HepG2 (cell line): ENCODE results near the gene DNAH9. TPM values are rescaled to one million over a fixed set of nuclear protein-coding genes. Genes with fewer than 3 reads are reported as not detected.

ENCODE experiments used
- ATAC-seq: fragments of 200-7000 bp; cut with Tn5 transposase; 3 replicates; pipeline ENCODE4 v1.9.1; 2020; ENCODE audit warnings: mild to moderate bottlenecking, moderate library complexity
- BruUV-seq: library from RNA; stranded (reverse); fragments of 400-500 nt; replicated peaks from 2 replicates; lab custom pipeline; 2021; lab: Mats Ljungman, UMichigan
- CTCF ChIA-PET: fragments of 300-600 bp; formaldehyde crosslinking; extraction: SDS; loops from one replicate; lab custom pipeline; 2021; ENCODE audit warnings: low total read pairs, inconsistent platforms, low intra/inter-chr PET ratio; lab: Yijun Ruan, JAX
- POLR2A ChIA-PET: fragments of 350-600 bp; sonication (Branson Sonifier 250); formaldehyde crosslinking; loops from one replicate; lab custom pipeline; 2020; ENCODE audit warnings: antibody characterized with exemption, inconsistent platforms; lab: Yijun Ruan, JAX
- DNase-seq: peaks from one replicate; pipeline ENCODE4 v3.0.0-alpha.2; 2015; ENCODE audit warnings: low spot score
- FAIRE-seq: peaks from 3 replicates; lab custom pipeline; 2011; peaks lifted over from hg19 to GRCh38; lab: Jason Lieb, UNC
- H2AFZ ChIP-seq: one replicate; pipeline ENCODE4 v1.6.1; 2011; ENCODE audit warnings: low read length, inconsistent platforms
- H3K27ac ChIP-seq: fragments of 300-600 bp; 3 replicates; pipeline ENCODE4 v1.8.0; 2011; ENCODE audit warnings: mixed run types, mild to moderate bottlenecking, mixed read lengths, low read length, inconsistent platforms; ENCODE audit not compliant: insufficient read depth; ENCODE audit errors: extremely low read length
- H3K27me3 ChIP-seq, 2 experiments: fragments of 200-600 bp in 1 of 2; 2 replicates in 1 of 2; 3 replicates in 1 of 2; pipeline versions ENCODE4 v1.6.0 to v1.8.0; 2011; ENCODE audit warnings: low read length in 2 of 2, mild to moderate bottlenecking in 2 of 2, moderate library complexity in 2 of 2, inconsistent platforms in 1 of 2; ENCODE audit not compliant: insufficient read depth in 2 of 2, control insufficient read depth in 1 of 2
- H3K36me3 ChIP-seq, 2 experiments: fragments of 200-600 bp in 1 of 2; replicated peaks in 1 of 2; 2 replicates in 1 of 2; 3 replicates in 1 of 2; pipeline versions ENCODE4 v1.5.1 to v1.8.0; 2011; ENCODE audit warnings: low read length in 2 of 2, inconsistent platforms in 1 of 2; ENCODE audit not compliant: insufficient read depth in 2 of 2, control insufficient read depth in 1 of 2
- H3K4me1 ChIP-seq: 2 replicates; pipeline ENCODE4 v1.5.1; 2012; ENCODE audit warnings: low read length, inconsistent platforms; ENCODE audit not compliant: insufficient read depth
- H3K4me2 ChIP-seq: 2 replicates; pipeline ENCODE4 v1.6.0; 2011; ENCODE audit warnings: low read depth, low read length, inconsistent platforms
- H3K4me3 ChIP-seq, 3 experiments: fragments of 200-600 bp in 1 of 3; sonication (generic), shearing (Covaris generic) in 1 of 3; replicated peaks in 1 of 3; 2 replicates each; pipeline ENCODE4 v1.5.1; 2011 to 2016; ENCODE audit warnings: low read length in 3 of 3, inconsistent platforms in 2 of 3, low read depth in 2 of 3, mild to moderate bottlenecking in 2 of 3, control low read depth in 1 of 3, mixed read lengths in 1 of 3; ENCODE audit not compliant: insufficient read depth in 1 of 3
- H3K79me2 ChIP-seq: one replicate; pipeline ENCODE4 v1.6.1; 2011; ENCODE audit warnings: low read length, inconsistent platforms; ENCODE audit not compliant: insufficient read depth
- H3K9ac ChIP-seq: 2 replicates; pipeline ENCODE4 v1.6.0; 2011; ENCODE audit warnings: mild to moderate bottlenecking, low read depth, low read length, inconsistent platforms; ENCODE audit not compliant: insufficient read depth
- H3K9me3 ChIP-seq: 2 replicates; pipeline ENCODE4 v1.5.1; 2012; ENCODE audit warnings: mild to moderate bottlenecking, low read length
- H4K20me1 ChIP-seq: 2 replicates; pipeline ENCODE4 v1.6.0; 2011; ENCODE audit warnings: inconsistent platforms, mild to moderate bottlenecking, low read length, moderate library complexity; ENCODE audit not compliant: insufficient read depth
- BRF2 ChIP-seq: sonication (generic); formaldehyde crosslinking; IDR thresholded peaks from 2 replicates; pipeline ENCODE4 v1.8.1; 2022; ENCODE audit warnings: mild to moderate bottlenecking, missing genetic modification reagents
- HNF4A ChIP-seq: sonication (generic); formaldehyde crosslinking; IDR thresholded peaks from 2 replicates; pipeline ENCODE4 v1.4.0; 2020; ENCODE audit warnings: missing genetic modification reagents
- IKZF4 ChIP-seq: sonication (generic); formaldehyde crosslinking; IDR thresholded peaks from 2 replicates; pipeline ENCODE4 v1.5.1; 2020; ENCODE audit warnings: borderline replicate concordance, mild to moderate bottlenecking, low read depth, missing genetic modification reagents; ENCODE audit errors: not compliant biosample characterization
- ISX ChIP-seq: sonication (generic); formaldehyde crosslinking; conservative IDR thresholded peaks from 2 replicates; pipeline ENCODE4 v1.5.0; 2020; ENCODE audit warnings: missing genetic modification reagents
- MAFK ChIP-seq, 2 experiments: IDR thresholded peaks in 1 of 2; conservative IDR thresholded peaks in 1 of 2; 2 replicates each; pipeline ENCODE4 v1.6.1; 2011; ENCODE audit warnings: improper control_type of control experiment in 2 of 2, low read length in 2 of 2
- PHF21A ChIP-seq: sonication (generic); formaldehyde crosslinking; IDR thresholded peaks from 2 replicates; pipeline ENCODE4 v1.5.0; 2020; ENCODE audit warnings: mild to moderate bottlenecking, missing genetic modification reagents
- PHF5A ChIP-seq: IDR thresholded peaks from one replicate; pipeline ENCODE4 v1.6.1; 2018; ENCODE audit warnings: low read depth, missing genetic modification reagents; ENCODE audit not compliant: unreplicated experiment
- PREB ChIP-seq: sonication (generic); formaldehyde crosslinking; IDR thresholded peaks from 2 replicates; pipeline ENCODE4 v1.4.0; 2020; ENCODE audit warnings: missing genetic modification reagents
- SKI ChIP-seq: fragments of 450-650 bp; IDR thresholded peaks from one replicate; pipeline ENCODE4 v1.6.1; 2018; ENCODE audit warnings: mild to moderate bottlenecking; ENCODE audit not compliant: partially characterized antibody
- SNAI1 ChIP-seq: sonication (generic); formaldehyde crosslinking; IDR thresholded peaks from 2 replicates; pipeline ENCODE4 v1.5.0; 2020; ENCODE audit warnings: mild to moderate bottlenecking, missing genetic modification reagents, borderline replicate concordance
- SOX6 ChIP-seq, 2 experiments: fragments of 450-650 bp in 1 of 2; sonication (generic) in 1 of 2; formaldehyde crosslinking in 1 of 2; IDR thresholded peaks; 2 replicates each; pipeline versions ENCODE4 v1.4.0 to v1.6.1; 2017 to 2020; ENCODE audit warnings: antibody characterized with exemption in 1 of 2, mild to moderate bottlenecking in 1 of 2, missing genetic modification reagents in 1 of 2
- SP4 ChIP-seq: sonication (generic); formaldehyde crosslinking; IDR thresholded peaks from 2 replicates; pipeline ENCODE4 v1.8.1; 2023; ENCODE audit warnings: mild to moderate bottlenecking, missing genetic modification reagents
- TSC22D2 ChIP-seq: sonication (generic); formaldehyde crosslinking; IDR thresholded peaks from 2 replicates; pipeline ENCODE4 v1.5.1; 2020; ENCODE audit warnings: missing genetic modification reagents, mild to moderate bottlenecking, borderline replicate concordance
- ZMYM3 ChIP-seq: sonication (generic); formaldehyde crosslinking; IDR thresholded peaks from 2 replicates; pipeline ENCODE4 v1.5.1; 2020; ENCODE audit warnings: mild to moderate bottlenecking, missing genetic modification reagents
- ZNF224 ChIP-seq: sonication (generic); formaldehyde crosslinking; IDR thresholded peaks from 2 replicates; pipeline ENCODE4 v1.5.0; 2020; ENCODE audit warnings: mild to moderate bottlenecking, missing genetic modification reagents
- ZNF225 ChIP-seq: sonication (generic); formaldehyde crosslinking; IDR thresholded peaks from 2 replicates; pipeline ENCODE4 v1.4.0; 2020; ENCODE audit warnings: mild to moderate bottlenecking, missing genetic modification reagents
- ZNF326 ChIP-seq: sonication (generic); formaldehyde crosslinking; IDR thresholded peaks from 2 replicates; pipeline ENCODE4 v1.4.0; 2020; ENCODE audit warnings: missing genetic modification reagents, borderline replicate concordance
- ZNF580 ChIP-seq: IDR thresholded peaks from 2 replicates; pipeline ENCODE4 v1.6.1; 2016; ENCODE audit warnings: low read depth, borderline replicate concordance
- ZNF839 ChIP-seq: sonication (generic); formaldehyde crosslinking; IDR thresholded peaks from 2 replicates; pipeline ENCODE4 v1.4.0; 2020; ENCODE audit warnings: missing genetic modification reagents, mild to moderate bottlenecking, borderline replicate concordance
- WGBS: methylation state at CpG from one replicate; pipeline ENCODE4 v1.1.6; 2017; ENCODE audit warnings: low lambda C conversion rate; 5-methylcytosine and 5-hydroxymethylcytosine counted together
- in situ Hi-C: cut with HindIII; loops from 2 replicates; pipeline ENCODE4 v1.10.0; 2017; ENCODE audit warnings: low pct_unique_long_range_greater_than_20kb; ENCODE audit not compliant: extremely low pct_ligation_motif_present
- intact Hi-C: fragments of 100-400 bp; cut with micrococcal nuclease; formaldehyde crosslinking; loops from one replicate; pipeline ENCODE4 v1.10.0; 2022; ENCODE audit not compliant: unreplicated experiment
- polyA plus RNA-seq, 8 experiments: library from polyadenylated mRNA; depleted of rRNA in 3 of 8; stranded (reverse) in 7 of 8; unstranded in 1 of 8; fragments of >200 nt; fragmentation: Illumina TruSeq in 4 of 8; extraction: Trizol in 4 of 8; gene quantifications; 2 replicates each; pipeline versions ENCODE4 v1.2.1 to v1.2.3, GENCODE V29; 2011 to 2016; ENCODE audit warnings: low read depth in 4 of 8, missing spikeins in 1 of 8, mixed read lengths in 1 of 8; ENCODE audit not compliant: insufficient read depth in 1 of 8
- total RNA-seq, 5 experiments: library from RNA; depleted of rRNA; stranded (reverse); fragments of >200 nt; fragmentation: Illumina TruSeq; extraction: Trizol; gene quantifications; 2 replicates each; pipeline ENCODE4 v1.2.3, GENCODE V29; 2016; ENCODE audit warnings: low read depth in 1 of 5
- TF ChIP-seq, protein P1 (sequence below): sonication (generic); formaldehyde crosslinking; IDR thresholded peaks from 2 replicates; pipeline ENCODE4 v1.4.0; 2020; ENCODE audit warnings: missing genetic modification reagents

DNAH9 gene
- total and polyA plus RNA-seq, 2 of the 13 experiments (the other 11 are each of a cell fraction or from before 2014, with no cell fraction given): not detected

GRCh38 chr17:11739351-11739750 is 141.1 kb downstream of the DNAH9 start:
- intact Hi-C loops: no loop called here
- POLR2A ChIA-PET: no interaction called here

More at GRCh38 chr17:11739351-11739750, 141.1 kb downstream of the DNAH9 start:
- no peaks in the 10 kb centered on the region for H3K36me3 ChIP-seq
- FAIRE-seq (no peak), DNase-seq (no peak), ATAC-seq (no peak)
- WGBS: 44% methylated on average over 5 of the region's 5 CpGs
- BruUV-seq: no TSS peak
- no peaks in the 10 kb centered on the region for H3K9me3 ChIP-seq
- in situ Hi-C loops: no loop called here
- TF ChIP-seq MAFK (conservative IDR thresholded peaks at IDR 0.05 in 1 of 2, IDR thresholded peaks at IDR 0.05 in 1 of 2; ENCODE audit: low read length in 2 of 2): no peak
- TF ChIP-seq, protein P1, sequence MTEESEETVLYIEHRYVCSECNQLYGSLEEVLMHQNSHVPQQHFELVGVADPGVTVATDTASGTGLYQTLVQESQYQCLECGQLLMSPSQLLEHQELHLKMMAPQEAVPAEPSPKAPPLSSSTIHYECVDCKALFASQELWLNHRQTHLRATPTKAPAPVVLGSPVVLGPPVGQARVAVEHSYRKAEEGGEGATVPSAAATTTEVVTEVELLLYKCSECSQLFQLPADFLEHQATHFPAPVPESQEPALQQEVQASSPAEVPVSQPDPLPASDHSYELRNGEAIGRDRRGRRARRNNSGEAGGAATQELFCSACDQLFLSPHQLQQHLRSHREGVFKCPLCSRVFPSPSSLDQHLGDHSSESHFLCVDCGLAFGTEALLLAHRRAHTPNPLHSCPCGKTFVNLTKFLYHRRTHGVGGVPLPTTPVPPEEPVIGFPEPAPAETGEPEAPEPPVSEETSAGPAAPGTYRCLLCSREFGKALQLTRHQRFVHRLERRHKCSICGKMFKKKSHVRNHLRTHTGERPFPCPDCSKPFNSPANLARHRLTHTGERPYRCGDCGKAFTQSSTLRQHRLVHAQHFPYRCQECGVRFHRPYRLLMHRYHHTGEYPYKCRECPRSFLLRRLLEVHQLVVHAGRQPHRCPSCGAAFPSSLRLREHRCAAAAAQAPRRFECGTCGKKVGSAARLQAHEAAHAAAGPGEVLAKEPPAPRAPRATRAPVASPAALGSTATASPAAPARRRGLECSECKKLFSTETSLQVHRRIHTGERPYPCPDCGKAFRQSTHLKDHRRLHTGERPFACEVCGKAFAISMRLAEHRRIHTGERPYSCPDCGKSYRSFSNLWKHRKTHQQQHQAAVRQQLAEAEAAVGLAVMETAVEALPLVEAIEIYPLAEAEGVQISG (CRISPR knock-in tag): no peak
- no peak for TF ChIP-seq TSC22D2
- no peak for TF ChIP-seq ISX
- no peak for TF ChIP-seq IKZF4 (CRISPR knock-in tag)
- TF ChIP-seq ZNF580: no peak
- no peak for TF ChIP-seq ZNF225 (CRISPR knock-in tag)
- TF ChIP-seq BRF2: no peak
- TF ChIP-seq PHF21A: no peak
- TF ChIP-seq HNF4A: no peak
- TF ChIP-seq ZNF326 (CRISPR knock-in tag): no peak
- no peak for TF ChIP-seq SNAI1 (CRISPR knock-in tag)
- TF ChIP-seq PREB: no peak
- no peak for TF ChIP-seq SP4 (CRISPR knock-in tag)
- no peak for TF ChIP-seq ZNF224
- no peak for TF ChIP-seq ZMYM3 (CRISPR knock-in tag)
- TF ChIP-seq SKI: no peak
- TF ChIP-seq ZNF839 (CRISPR knock-in tag): no peak
- no peak for TF ChIP-seq PHF5A (CRISPR knock-in tag)
- TF ChIP-seq SOX6 (IDR thresholded peaks at IDR 0.05): no peak
- no peak for TF ChIP-seq SOX6 (CRISPR knock-in tag; IDR thresholded peaks at IDR 0.05)
- H2AFZ ChIP-seq: no peak overlapping the region
- no peaks in the 10 kb centered on the region for H4K20me1 ChIP-seq
- no peak overlapping the region for H3K27ac ChIP-seq
- CTCF ChIA-PET: no interaction called here
- no peak overlapping the region for H3K4me2 ChIP-seq
- H3K4me1 ChIP-seq: no peaks in the 10 kb centered on the region
- H3K27me3 ChIP-seq: peaks cover 1 to 16% of the 10 kb centered on the region in 2 experiments; a peak in 2 of 5 replicates
- no peak overlapping the region for H3K4me3 ChIP-seq
- H3K79me2 ChIP-seq: no peaks in the 10 kb centered on the region
- H3K9ac ChIP-seq: no peak overlapping the region
